NCI-H2171 treated with DMSO at 0.1 percent for 48 hours (cell line): ENCODE results near the gene SELENOM.
A peak's percentile ranks its signal among the peaks of the same experiment; 100 is the strongest.

Source experiments
- DNase-seq: peaks from one replicate; lab custom pipeline; 2025; lab: John Stamatoyannopoulos, UW

SELENOM gene

GRCh38 chr22:31091106-31091975 is 16.0 kb downstream of the SELENOM start:
- no peak for DNase-seq

GRCh38 chr22:31090217-31091085 is 16.9 kb downstream of the SELENOM start:
- DNase-seq, result no peak

DNA sequence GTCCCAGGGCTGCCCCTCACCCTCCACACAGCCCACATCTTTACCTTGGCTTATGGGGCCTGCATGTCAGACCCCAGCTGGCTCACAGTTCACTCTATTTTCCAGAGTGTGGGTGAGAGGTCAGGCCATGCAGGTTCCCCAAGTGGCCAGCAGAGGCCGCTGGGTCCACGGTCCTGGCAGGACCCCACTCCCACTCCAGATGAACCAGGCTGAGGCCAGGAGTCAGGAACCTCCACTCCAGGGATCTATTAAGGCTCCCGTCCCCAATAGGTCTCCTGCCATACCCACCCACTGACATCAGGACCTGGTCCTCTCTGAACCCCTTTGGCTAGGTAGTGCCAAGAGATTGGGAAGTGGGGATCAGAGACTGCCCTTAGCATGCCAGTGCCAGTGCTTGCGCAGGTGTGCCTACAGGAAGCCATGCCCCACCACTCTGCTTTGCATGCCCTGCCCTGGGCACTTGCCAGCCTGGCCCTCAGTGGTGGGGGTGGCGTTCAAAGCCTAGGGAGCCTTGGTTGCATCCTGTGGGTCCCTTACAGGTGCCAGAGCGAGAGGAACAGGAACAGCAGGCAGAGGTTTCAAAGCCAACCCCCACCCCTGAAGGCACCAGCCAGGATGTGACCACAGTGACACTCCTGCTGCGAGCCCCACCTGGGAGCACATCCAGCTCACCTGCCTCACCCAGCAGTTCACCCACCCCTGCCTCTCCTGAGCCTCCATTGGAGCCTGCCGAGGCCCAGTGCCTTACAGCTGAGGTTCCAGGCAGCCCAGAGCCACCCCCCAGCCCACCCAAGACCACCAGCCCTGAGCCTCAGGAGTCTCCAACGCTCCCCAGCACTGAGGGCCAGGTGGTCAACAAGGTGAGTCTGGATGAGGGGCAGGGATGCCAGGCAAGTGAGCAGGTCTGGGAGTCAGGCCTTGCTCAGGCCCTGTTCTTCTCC is 17.9 kb downstream of the SELENOM start:
- peak; percentile 35 for DNase-seq

DNA sequence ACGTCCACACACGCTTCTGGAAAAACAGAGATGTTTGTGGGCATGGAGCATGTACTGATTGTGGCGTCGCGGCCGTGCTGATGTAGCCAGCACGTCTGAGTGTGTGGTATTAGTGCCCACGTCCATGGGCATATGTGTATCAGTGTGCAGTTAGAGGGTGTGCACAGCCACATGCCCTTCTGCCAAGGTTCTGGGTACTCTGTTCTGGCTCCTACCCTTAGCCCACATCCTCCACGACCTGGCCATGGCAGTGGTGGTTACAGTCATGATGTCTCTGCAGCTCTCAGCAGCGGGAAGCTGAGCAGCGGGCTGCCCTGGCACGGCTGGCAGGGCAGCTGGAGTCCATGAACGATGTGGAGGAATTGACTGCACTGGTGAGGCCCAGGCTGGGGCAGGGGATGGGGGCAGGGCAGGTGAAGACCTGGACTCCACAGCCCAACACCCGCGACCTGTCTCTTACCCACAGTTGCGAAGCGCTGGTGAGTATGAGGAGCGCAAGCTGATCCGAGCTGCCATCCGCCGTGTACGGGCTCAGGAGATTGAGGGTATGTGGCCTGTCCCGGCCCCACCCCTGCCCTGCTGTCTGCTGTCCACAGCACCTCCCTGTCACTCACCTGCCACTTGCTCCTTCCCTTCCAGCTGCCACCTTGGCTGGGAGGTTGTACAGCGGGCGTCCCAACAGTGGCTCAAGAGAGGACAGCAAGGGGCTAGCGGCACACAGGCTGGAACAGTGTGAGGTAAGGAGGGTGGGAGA is 19.0 kb downstream of the SELENOM start:
- no peak for DNase-seq

- DNase-seq, result no peak
These were observed 19.6 kb downstream of the SELENOM start for GRCh38 chr22:31087744-31088215.

GRCh38 chr22:31086703-31087330 is 20.6 kb downstream of the SELENOM start:
- DNase-seq, result no peak

- no peak for DNase-seq
These were observed 21.4 kb downstream of the SELENOM start for GRCh38 chr22:31085928-31086327.

- DNase-seq, result no peak
These were observed 21.9 kb downstream of the SELENOM start for GRCh38 chr22:31085493-31085824.

GRCh38 chr22:31084811-31085492 is 22.4 kb downstream of the SELENOM start:
- DNase-seq, result peak; percentile 76

DNA sequence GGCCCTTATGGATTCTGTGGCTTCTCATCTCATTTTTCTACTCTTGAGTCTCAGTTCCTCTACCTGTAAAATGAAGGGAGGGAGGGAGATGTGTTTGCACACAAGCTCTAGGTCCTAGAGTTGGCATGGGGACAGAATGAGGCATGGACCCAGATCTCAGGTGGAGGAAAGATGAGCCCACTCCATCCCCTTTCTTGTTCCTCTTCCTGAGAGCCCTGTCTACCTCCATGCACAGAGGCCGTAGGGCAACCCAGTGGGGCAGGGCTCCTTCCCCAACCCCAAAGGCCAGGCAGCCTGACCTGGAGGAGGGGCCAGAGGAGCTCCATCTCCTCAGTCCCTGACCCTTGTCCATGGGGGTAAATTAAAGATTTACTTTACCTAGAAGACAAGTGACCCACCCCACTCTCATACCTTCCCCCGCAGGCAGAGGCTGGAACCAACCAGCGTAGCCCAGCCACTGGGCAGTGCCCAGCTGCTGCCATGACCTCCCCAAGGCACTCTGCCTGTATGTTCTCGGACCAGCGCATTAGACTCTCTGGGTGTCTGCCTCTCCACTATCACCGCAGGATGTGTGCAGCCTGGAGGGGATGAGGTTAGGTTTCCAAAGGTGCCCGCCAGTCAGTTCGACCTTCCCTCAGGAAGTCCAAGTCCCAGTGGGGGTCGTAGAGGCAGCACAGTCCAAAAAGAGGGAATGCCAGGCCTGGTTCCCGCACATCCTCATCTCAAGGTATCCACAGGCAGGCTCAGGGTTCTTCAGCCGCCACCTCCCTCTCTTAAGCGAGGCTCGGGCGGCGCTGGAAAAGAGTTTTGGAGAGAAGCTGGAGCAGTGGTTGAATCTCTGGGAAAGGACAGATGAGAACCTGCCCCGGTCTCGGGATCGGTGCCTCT is 23.2 kb downstream of the SELENOM start:
- DNase-seq, result no peak

GRCh38 chr22:31083377-31083768 is 24.0 kb downstream of the SELENOM start:
- no peak for DNase-seq

DNA sequence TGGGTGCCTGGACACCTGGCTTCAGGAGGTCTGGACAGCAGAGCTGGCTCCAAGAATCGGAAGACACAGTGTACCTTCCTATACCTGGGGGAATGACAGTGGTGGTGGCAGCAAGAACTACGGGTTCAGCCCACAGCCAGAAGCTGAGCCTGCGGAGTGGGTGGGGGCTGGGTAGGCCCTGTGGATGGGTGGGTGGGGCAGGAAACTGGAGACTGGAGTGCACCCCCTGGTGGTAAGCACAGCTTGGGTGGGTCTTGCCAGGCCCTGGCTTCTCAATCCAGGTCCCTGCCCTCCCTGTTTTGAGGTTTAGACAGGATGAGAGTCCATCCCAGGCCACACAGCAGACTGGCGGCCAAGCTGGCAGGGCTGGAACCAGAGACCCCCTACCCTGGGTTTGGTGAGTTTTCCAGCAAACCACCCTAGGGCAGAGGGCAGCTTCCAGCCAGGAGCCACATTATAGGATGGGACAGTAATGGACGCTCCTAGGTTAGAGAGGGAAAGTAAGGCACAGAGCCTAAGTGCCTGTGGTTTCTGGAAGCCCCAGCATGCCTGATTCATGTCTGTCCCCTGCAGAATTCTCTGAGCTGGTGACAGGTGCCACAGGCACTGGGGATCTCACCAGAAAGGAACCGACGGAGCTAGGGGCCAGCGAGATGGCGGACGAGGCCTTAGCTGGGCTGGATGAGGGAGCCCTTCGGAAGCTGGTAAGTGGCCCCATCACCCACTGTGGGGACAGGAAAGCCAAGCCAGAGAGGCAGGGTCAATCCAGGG is 24.6 kb downstream of the SELENOM start:
- peak; percentile 8 for DNase-seq

DNA sequence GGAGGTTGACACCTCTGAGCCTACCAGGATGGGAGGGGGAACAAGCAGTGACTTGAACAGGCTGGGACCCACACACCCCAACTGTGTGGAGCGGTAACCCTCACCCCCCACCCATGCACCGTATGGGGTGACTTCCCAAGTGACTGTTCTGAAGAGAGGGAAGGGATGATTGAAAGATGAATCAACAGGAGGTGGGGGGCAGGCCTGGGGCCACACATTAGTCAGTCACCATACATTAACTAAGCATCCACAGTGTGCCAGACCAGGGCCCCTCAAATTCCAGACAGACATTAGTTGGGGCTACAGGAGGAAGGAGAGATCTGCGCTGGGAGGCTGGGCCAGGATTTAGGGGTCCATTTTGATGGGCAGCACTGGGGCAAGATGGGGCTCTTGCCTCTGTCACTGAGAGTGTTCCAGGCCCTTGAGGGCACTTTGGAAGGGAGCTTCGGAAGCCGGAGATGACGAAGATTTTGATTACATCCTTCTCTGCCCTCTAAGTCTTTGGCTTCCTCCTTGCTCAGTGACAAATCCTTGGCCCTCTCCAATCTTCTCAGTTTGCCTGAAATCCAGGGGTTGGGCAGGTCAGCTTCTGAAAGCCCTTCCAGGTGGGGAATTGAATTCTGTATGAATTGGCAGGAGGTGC is 25.3 kb downstream of the SELENOM start:
- no peak for DNase-seq

DNA sequence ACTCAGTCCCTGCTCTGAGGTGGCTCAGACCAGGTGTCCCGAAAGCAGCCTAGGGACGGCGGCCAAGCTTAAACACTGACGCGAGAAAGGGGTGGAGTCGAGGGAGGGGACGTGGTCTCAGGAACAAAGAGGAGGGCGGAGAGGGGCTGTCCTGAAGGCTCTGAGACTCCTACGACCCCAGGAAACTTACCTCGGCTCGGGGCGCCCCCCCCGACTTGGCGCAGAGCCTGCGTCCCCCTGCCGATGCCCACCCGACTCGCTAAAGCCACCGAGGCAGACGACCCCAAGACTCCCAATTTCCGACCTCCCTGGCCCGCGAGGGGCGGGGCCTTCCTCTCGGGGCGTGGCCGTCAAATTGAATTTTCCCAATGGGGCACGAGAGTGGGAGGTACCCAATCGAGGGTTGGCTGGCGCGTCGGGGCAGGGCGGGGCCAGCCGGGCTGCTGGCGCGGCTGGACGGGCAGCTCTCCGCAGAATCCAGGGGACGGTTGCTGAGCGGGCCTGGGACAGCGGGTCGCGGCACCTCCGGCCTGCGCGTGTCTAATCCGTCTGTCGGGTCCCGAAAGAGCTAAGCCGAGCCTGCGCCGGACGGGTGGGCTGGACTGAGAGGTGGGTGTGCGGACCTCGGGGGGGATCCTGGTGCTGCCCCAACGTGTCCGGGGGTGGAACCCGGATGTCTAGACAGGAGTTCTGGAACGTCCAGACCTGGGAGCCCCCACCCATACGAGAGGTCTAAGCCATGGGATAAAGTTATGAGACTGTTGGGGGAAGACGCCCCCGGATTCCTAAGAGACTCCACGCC is 26.3 kb downstream of the SELENOM start, which contains the start of gene SMTN:
SMTN (plus strand) TSS at position 471 of the 802 bp plus-strand sequence. CDS start 1,941 bp downstream, outside the sequence.
- DNase-seq, result peak; percentile 90

DNA sequence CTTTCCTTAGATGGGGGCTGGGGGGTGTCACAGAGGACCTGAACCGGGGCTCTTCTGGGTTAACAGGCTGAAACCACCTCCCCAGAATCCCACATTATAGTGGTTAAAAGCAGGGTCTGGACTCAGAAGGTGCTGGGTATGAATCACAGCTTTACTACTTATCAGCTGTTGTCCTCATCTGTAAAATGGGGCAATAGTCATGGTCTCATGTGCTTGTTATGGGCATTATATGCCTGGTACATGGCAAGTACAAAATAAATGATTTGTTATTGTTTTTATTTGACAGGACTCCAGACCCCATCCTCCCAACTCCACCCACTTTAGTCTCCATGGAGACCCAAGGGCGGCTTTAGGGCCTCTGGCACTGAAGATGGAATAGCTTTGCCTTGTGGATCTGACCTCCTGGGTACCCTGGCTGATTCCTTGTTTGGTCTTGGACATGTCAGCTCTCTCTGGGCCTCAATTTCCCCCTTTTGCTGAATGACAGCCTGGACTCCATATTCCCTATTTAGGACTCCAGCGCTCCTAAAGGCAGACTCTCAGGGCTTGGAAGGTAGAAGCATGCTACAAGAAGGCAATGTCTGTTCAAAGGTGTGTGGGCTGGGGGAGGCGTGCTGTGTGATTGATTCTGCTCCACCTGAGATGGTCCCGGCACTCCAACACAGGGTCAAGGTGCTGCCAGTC is 27.1 kb downstream of the SELENOM start:
- no peak for DNase-seq

DNA sequence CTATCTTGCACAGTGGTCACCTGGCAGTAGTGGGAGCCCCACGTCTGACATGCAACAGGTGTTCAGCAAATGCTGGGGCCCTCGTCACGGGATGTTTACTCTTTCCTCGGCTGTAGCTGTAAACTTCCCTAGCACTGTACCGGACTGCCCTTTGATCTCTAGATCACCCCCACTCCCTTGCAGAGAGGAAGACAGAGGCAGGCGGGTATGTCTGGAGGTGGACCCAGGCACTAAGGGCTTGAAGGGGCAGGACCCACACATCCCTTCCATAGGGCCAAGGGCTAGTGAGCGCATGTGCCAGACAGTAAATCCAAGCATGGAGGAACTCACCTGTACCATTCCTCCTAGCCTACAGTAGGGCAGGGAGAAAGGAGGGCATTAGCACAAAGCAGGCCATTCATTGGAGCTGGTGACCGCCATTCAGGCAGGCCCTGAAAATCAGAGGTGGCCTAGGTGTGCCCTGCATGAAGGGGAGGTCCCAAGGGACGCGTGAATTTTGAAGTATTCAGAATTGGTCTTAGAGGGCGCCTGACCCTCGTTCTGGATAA is 28.2 kb downstream of the SELENOM start:
- no peak for DNase-seq
